ENCODE measurements around the gene AFDN.

The AFDN gene

GRCh38 chr6:167817016-167817415 lies 9.7 kb upstream of the AFDN start:
- DNase-seq = no peak

GRCh38 chr6:167817729-167818128 lies 9.0 kb upstream of the AFDN start:
- no peak for DNase-seq

GRCh38 chr6:167819576-167819975 lies 7.1 kb upstream of the AFDN start:
- no peak for DNase-seq

GRCh38 chr6:167820681-167821080 lies 6.0 kb upstream of the AFDN start:
- DNase-seq = no peak

GRCh38 chr6:167824591-167825331 lies 1.9 kb upstream of the AFDN start:
- no peak for DNase-seq

GRCh38 chr6:167825332-167826229 lies 1.1 kb upstream of the AFDN start:
- peak; percentile 11 for DNase-seq

GRCh38 chr6:167826230-167826895 lies 348 bp upstream of the AFDN start:
- peak; percentile 73 for DNase-seq

GRCh38 chr6:167827583-167828324 lies 1.0 kb downstream of the AFDN start:
- DNase-seq = peak; percentile 50

GRCh38 chr6:167828325-167828956 lies 1.7 kb downstream of the AFDN start:
- DNase-seq = no peak

GRCh38 chr6:167829513-167829912 lies 2.8 kb downstream of the AFDN start:
- DNase-seq = no peak

GRCh38 chr6:167831281-167831828 lies 4.6 kb downstream of the AFDN start:
- no peak for DNase-seq

- no peak for DNase-seq
Observed at GRCh38 chr6:167832497-167833395, 6.0 kb downstream of the AFDN start.

- DNase-seq = peak; percentile 33
Observed at GRCh38 chr6:167833396-167833763, 6.7 kb downstream of the AFDN start.

GRCh38 chr6:167835260-167835659 lies 8.5 kb downstream of the AFDN start:
- DNase-seq = peak; percentile 15

GRCh38 chr6:167836721-167837120 lies 10.0 kb downstream of the AFDN start:
- no peak for DNase-seq

GRCh38 chr6:167838207-167838748 lies 11.6 kb downstream of the AFDN start:
- DNase-seq = no peak

- DNase-seq = no peak
Observed at GRCh38 chr6:167839343-167839742, 12.6 kb downstream of the AFDN start.

GRCh38 chr6:167839755-167840154 lies 13.0 kb downstream of the AFDN start:
- DNase-seq = no peak

- DNase-seq = no peak
Observed at GRCh38 chr6:167840160-167840525, 13.4 kb downstream of the AFDN start.

- DNase-seq = no peak
Observed at GRCh38 chr6:167840526-167841179, 13.9 kb downstream of the AFDN start.

Data from activated CD4-positive, alpha-beta T cell treated with anti-CD3 and anti-CD28 coated beads, Interleukin-2, Interleukin-6, amounts not matched to agents 100 ng/mL and 50 ng/mL, durations not matched to agents 16 hours and 8 hours (primary cell).